Endothelial cell (in vitro differentiated cells): ENCODE measurements around the gene NISCH. TPM values are rescaled to one million over a fixed set of nuclear protein-coding genes. Genes with fewer than 3 reads are reported as not detected.

ENCODE experiments used
- DNase-seq: peaks from one replicate; pipeline ENCODE4 v3.0.0; 2021; ENCODE audit warnings: low spot score
- H3K27ac Mint-ChIP-seq: one replicate; pipeline ENCODE4 v1.8.0; 2021; ENCODE audit warnings: mixed read lengths, inconsistent platforms; ENCODE audit not compliant: unreplicated experiment
- H3K27me3 Mint-ChIP-seq: one replicate; pipeline ENCODE4 v1.8.0; 2021; ENCODE audit warnings: mild to moderate bottlenecking, moderate library complexity, mixed read lengths, inconsistent platforms; ENCODE audit not compliant: unreplicated experiment
- H3K36me3 Mint-ChIP-seq: one replicate; pipeline ENCODE4 v1.8.0; 2021; ENCODE audit warnings: mild to moderate bottlenecking, low read depth, mixed read lengths, inconsistent platforms; ENCODE audit not compliant: unreplicated experiment
- H3K4me1 Mint-ChIP-seq: one replicate; pipeline ENCODE4 v1.8.0; 2021; ENCODE audit warnings: mild to moderate bottlenecking, mixed read lengths, inconsistent platforms; ENCODE audit not compliant: unreplicated experiment
- H3K4me3 Mint-ChIP-seq: one replicate; pipeline ENCODE4 v1.8.0; 2021; ENCODE audit warnings: mild to moderate bottlenecking, mixed read lengths, inconsistent platforms; ENCODE audit not compliant: unreplicated experiment
- H3K9me3 Mint-ChIP-seq: one replicate; pipeline ENCODE4 v1.8.0; 2021; ENCODE audit warnings: mixed read lengths, inconsistent platforms; ENCODE audit not compliant: unreplicated experiment
- CTCF ChIP-seq: fragments of 200-600 bp; sonication (generic); IDR thresholded peaks from one replicate; pipeline ENCODE4 v1.5.0; 2021; ENCODE audit warnings: antibody characterized with exemption; ENCODE audit not compliant: unreplicated experiment
- total RNA-seq: library from RNA; stranded (reverse); fragmentation: NEBNext Ultra II Directional; extraction: Animal tissue kit (Norgen Biotek cat#: 25700); gene quantifications from one replicate; pipeline ENCODE4 v1.2.1, GENCODE V29; 2021; ENCODE audit not compliant: unreplicated experiment

Gene NISCH
- total RNA-seq, 1 donor from 2014 or later: 261 TPM

GRCh38 chr3:52520716-52521487 is 65.5 kb downstream of the NISCH start:
- Mint-ChIP-seq H3K27me3 (peaks cover 19% of the 10 kb centered on the region), H3K4me3 (peak overlapping the region; percentile 42), H3K27ac (no peak overlapping the region), H3K9me3 (no peaks in the 10 kb centered on the region), H3K36me3 (peaks cover 48% of the 10 kb centered on the region), H3K4me1 (no peaks in the 10 kb centered on the region)
- no peak for DNase-seq
- TF ChIP-seq CTCF: no peak

- Mint-ChIP-seq H3K27me3 (peaks cover 21% of the 10 kb centered on the region), H3K4me1 (no peaks in the 10 kb centered on the region), H3K36me3 (peaks cover 53% of the 10 kb centered on the region), H3K9me3 (no peaks in the 10 kb centered on the region), H3K4me3 (no peak overlapping the region), H3K27ac (no peak overlapping the region)
- no peak for TF ChIP-seq CTCF
- DNase-seq: no peak
Measured at GRCh38 chr3:52521488-52521824, 66.1 kb downstream of the NISCH start.

GRCh38 chr3:52521881-52522650 is 66.7 kb downstream of the NISCH start:
- TF ChIP-seq CTCF: no peak
- H3K9me3 Mint-ChIP-seq: no peaks in the 10 kb centered on the region
- no peaks in the 10 kb centered on the region for H3K4me1 Mint-ChIP-seq
- no peak overlapping the region for H3K27ac Mint-ChIP-seq
- DNase-seq: no peak
- peaks cover 54% of the 10 kb centered on the region for H3K36me3 Mint-ChIP-seq
- peaks cover 23% of the 10 kb centered on the region for H3K27me3 Mint-ChIP-seq
- no peak overlapping the region for H3K4me3 Mint-ChIP-seq

GRCh38 chr3:52522651-52523251 is 67.3 kb downstream of the NISCH start:
- Mint-ChIP-seq H3K27ac (no peak overlapping the region), H3K4me1 (no peaks in the 10 kb centered on the region), H3K36me3 (peaks cover 56% of the 10 kb centered on the region), H3K4me3 (no peak overlapping the region), H3K9me3 (no peaks in the 10 kb centered on the region), H3K27me3 (peaks cover 23% of the 10 kb centered on the region)
- TF ChIP-seq CTCF: no peak
- no peak for DNase-seq
